KMS-11 (cell line): Measurements from ENCODE around the gene SYNE3.

ENCODE experiments used
- H2AFZ ChIP-seq: fragments of 200-600 bp; sonication (generic); 2 replicates; pipeline ENCODE4 v1.6.1; 2016; ENCODE audit warnings: antibody characterized with exemption, mixed run types, low read depth
- H3K27ac ChIP-seq: fragments of 200-600 bp; sonication (generic); 2 replicates; pipeline ENCODE4 v1.6.1; 2016; ENCODE audit warnings: mild to moderate bottlenecking, mixed run types
- H3K27me3 ChIP-seq: fragments of 200-600 bp; sonication (generic); 2 replicates; pipeline ENCODE4 v1.6.1; 2017; ENCODE audit warnings: mild to moderate bottlenecking, low read depth, mixed run types, moderate library complexity; ENCODE audit not compliant: insufficient read depth
- H3K36me3 ChIP-seq: fragments of 200-600 bp; sonication (generic); 2 replicates; pipeline ENCODE4 v1.6.1; 2017; ENCODE audit warnings: mild to moderate bottlenecking, mixed run types; ENCODE audit not compliant: insufficient read depth
- H3K4me1 ChIP-seq: fragments of 200-600 bp; sonication (generic); 2 replicates; pipeline ENCODE4 v1.6.1; 2016; ENCODE audit warnings: mild to moderate bottlenecking, low read depth, mixed run types; ENCODE audit not compliant: poor library complexity, severe bottlenecking
- H3K4me2 ChIP-seq: fragments of 200-600 bp; sonication (generic); 2 replicates; pipeline ENCODE4 v1.7.0; 2016; ENCODE audit warnings: mild to moderate bottlenecking, mixed run types
- H3K4me3 ChIP-seq: fragments of 200-600 bp; sonication (generic); IDR thresholded peaks from 2 replicates; pipeline ENCODE4 v1.6.1; 2017; ENCODE audit warnings: low read depth, low read length, mixed read lengths; ENCODE audit not compliant: insufficient read depth
- H3K79me2 ChIP-seq: fragments of 200-600 bp; sonication (generic); 2 replicates; pipeline ENCODE4 v1.6.1; 2016; ENCODE audit warnings: low read depth, mixed run types; ENCODE audit not compliant: insufficient read depth
- H3K9ac ChIP-seq: fragments of 200-600 bp; sonication (generic); 2 replicates; pipeline ENCODE4 v1.6.1; 2016; ENCODE audit warnings: mild to moderate bottlenecking, mixed run types
- H4K20me1 ChIP-seq: fragments of 200-600 bp; sonication (generic); 2 replicates; pipeline ENCODE4 v1.6.1; 2016; ENCODE audit warnings: mild to moderate bottlenecking, mixed run types; ENCODE audit not compliant: insufficient read depth
- CTCF ChIP-seq: fragments of 200-600 bp; sonication (generic); conservative IDR thresholded peaks from 2 replicates; pipeline ENCODE4 v1.6.1; 2017; ENCODE audit warnings: low read depth, mild to moderate bottlenecking, antibody characterized with exemption, low read length, moderate library complexity, mixed read lengths

Gene SYNE3

GRCh38 chr14:95486875-95487668 lies 29.4 kb downstream of the SYNE3 start:
- H3K4me1 ChIP-seq: no peaks in the 10 kb centered on the region
- no peak overlapping the region for H2AFZ ChIP-seq
- H3K27me3 ChIP-seq: no peaks in the 10 kb centered on the region
- no peak for TF ChIP-seq CTCF
- no peak overlapping the region for H3K4me3 ChIP-seq
- H3K36me3 ChIP-seq: no peaks in the 10 kb centered on the region
- no peak overlapping the region for H3K27ac ChIP-seq
- no peaks in the 10 kb centered on the region for H4K20me1 ChIP-seq
- H3K9ac ChIP-seq: no peak overlapping the region
- peaks cover 15% of the 10 kb centered on the region; the same call in 1 of the 2 replicates for H3K79me2 ChIP-seq
- H3K4me2 ChIP-seq: no peak overlapping the region

- Histone ChIP-seq H3K27me3 (no peaks in the 10 kb centered on the region), H3K36me3 (no peaks in the 10 kb centered on the region), H3K79me2 (peaks cover 5% of the 10 kb centered on the region; the same call in 1 of the 2 replicates), H3K9ac (no peak overlapping the region), H4K20me1 (no peaks in the 10 kb centered on the region), H3K4me1 (no peaks in the 10 kb centered on the region), H3K27ac (no peak overlapping the region), H3K4me3 (no peak overlapping the region), H2AFZ (no peak overlapping the region), H3K4me2 (no peak overlapping the region)
- no peak for TF ChIP-seq CTCF
These were observed 31.1 kb downstream of the SYNE3 start for GRCh38 chr14:95485222-95485819.

- no peaks in the 10 kb centered on the region for H3K4me1 ChIP-seq
- H3K36me3 ChIP-seq: no peaks in the 10 kb centered on the region
- TF ChIP-seq CTCF: no peak
- no peak overlapping the region for H3K27ac ChIP-seq
- no peaks in the 10 kb centered on the region for H4K20me1 ChIP-seq
- H2AFZ ChIP-seq: no peak overlapping the region
- H3K27me3 ChIP-seq: no peaks in the 10 kb centered on the region
- H3K4me3 ChIP-seq: no peak overlapping the region
- peaks cover 2% of the 10 kb centered on the region; the same call in 1 of the 2 replicates for H3K79me2 ChIP-seq
- no peak overlapping the region for H3K9ac ChIP-seq
- H3K4me2 ChIP-seq: no peak overlapping the region
These were observed 32.2 kb downstream of the SYNE3 start for GRCh38 chr14:95484296-95484695.

DNA sequence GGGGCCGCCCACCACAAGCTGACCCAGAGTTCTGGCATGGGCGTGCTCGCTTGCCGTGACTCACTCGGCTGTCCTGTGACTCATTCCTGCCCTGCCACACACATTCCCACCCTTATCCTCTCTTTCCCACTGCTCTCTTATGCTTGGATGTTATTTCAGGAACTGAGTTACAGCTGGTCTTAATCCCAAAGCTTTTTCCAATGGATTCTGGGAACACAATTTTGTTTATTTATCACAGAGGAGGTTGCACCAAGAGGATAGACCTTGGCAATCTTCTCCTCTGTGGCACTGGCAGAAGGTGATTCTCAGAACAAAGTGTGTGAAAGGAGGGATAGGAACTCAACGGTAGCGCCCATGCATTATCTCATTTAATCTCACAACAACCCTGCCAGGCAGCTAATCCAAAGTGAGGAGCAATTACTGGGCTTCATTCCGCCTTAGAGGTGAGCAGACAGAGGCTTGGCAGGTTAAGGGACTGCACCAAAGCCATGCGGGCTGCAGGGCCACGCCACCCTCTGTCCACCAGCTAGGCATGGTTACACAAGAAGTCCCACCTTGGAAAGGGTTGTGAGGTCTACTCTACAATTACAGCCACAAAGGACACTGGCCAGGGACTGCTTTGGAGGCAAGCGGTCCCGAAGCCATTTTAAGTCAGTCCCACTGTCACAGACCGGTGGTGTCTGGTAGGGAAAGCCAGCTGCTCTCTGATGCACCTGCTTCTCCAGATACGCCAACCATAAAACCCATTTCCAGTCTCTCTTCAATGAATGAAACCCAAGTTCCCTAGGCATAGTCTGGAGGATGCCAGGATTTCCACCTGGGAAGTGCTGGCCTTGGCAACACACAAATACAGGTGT lies 32.9 kb downstream of the SYNE3 start:
- Histone ChIP-seq H3K9ac (no peak overlapping the region), H2AFZ (no peak overlapping the region), H3K27me3 (no peaks in the 10 kb centered on the region), H3K36me3 (no peaks in the 10 kb centered on the region), H3K4me3 (no peak overlapping the region), H4K20me1 (no peaks in the 10 kb centered on the region), H3K4me1 (no peaks in the 10 kb centered on the region), H3K79me2 (no peaks in the 10 kb centered on the region; the same call in 1 of the 2 replicates), H3K27ac (no peak overlapping the region), H3K4me2 (no peak overlapping the region)
- TF ChIP-seq CTCF: no peak
